Measurements from ENCODE around the gene RPS10.
"Not testable (repeated sequence)": the region's sequence is repeated elsewhere in the genome, so short reads cannot be mapped to it uniquely, and the experiment has no call there.

DNA sequence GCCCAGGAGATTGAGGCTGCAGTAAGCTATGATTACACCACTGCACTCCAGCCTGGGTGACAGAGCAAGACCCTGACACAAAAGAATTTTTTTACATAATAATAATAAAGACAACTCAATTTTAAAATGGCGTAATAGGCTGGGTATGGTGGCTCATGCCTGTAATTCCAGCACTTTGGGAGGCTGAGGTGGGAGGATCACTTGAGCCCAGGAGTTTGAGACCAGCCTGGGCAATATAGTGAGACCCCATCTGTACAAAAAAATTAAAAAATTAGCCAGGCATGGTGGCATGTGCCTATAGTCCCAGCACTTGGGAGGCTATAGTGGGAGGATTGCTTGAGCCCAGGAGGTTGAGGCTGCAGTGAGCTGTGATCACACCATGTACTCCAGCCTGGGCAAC, 18.0 kb downstream of the RPS10 start:
- TF ChIP-seq, protein P1, sequence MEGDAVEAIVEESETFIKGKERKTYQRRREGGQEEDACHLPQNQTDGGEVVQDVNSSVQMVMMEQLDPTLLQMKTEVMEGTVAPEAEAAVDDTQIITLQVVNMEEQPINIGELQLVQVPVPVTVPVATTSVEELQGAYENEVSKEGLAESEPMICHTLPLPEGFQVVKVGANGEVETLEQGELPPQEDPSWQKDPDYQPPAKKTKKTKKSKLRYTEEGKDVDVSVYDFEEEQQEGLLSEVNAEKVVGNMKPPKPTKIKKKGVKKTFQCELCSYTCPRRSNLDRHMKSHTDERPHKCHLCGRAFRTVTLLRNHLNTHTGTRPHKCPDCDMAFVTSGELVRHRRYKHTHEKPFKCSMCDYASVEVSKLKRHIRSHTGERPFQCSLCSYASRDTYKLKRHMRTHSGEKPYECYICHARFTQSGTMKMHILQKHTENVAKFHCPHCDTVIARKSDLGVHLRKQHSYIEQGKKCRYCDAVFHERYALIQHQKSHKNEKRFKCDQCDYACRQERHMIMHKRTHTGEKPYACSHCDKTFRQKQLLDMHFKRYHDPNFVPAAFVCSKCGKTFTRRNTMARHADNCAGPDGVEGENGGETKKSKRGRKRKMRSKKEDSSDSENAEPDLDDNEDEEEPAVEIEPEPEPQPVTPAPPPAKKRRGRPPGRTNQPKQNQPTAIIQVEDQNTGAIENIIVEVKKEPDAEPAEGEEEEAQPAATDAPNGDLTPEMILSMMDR (IDR thresholded peaks at IDR 0.05): not testable (repeated sequence)
- not testable (repeated sequence) for TF ChIP-seq POLR2A (IDR thresholded peaks at IDR 0.05)

All from body of pancreas (tissue), 4 donors.